HG03139 (cell line): ENCODE data around the gene GHRL.
A peak's percentile ranks its signal among the peaks of the same experiment; 100 is the strongest.

Experiments
- ATAC-seq: cut with Tn5 transposase; IDR thresholded peaks from one replicate; pipeline ENCODE4 v1.9.1; 2021; ENCODE audit not compliant: unreplicated experiment

Gene GHRL

DNA sequence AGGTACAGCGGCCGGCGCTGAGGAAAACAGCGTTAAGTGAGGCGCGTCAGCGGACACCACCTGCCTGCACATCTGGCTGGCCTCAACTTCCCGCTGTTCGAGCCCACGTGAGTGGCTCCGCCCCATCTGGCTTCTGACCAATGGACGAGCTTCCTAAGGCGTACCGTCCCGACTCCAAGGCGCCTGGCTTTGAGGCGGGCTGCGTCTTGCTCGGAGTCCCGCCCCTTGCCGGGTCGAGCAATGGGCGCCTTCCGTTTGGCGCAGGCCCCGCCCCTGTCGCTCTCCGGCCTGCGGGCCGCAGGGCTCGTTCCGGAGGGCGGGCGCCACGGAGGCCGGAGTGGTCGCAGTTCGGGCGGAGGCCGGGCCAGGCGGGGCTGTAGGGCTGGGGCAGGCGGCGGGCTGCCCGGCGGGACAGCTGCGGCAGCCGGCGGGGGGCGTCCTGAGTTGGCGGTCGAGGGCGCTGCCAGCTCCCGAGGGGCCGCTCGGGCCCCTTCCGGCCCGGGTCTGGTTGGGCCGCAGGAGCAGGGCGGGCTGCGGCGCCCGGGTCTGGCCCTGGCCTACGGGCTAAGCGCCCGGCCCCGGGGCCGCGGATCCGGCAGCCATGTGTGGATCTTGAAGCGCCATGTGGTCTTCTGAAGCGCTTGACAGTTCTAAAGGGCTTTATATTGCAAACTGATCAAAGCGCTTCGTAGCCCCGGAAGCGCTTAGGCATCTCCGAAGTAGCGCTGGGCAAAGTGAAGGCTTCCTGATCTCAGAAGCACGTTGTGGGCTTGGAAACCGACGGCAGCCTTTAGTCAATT lies 44.4 kb downstream of the GHRL start, which contains the start of gene TATDN2:
TSS of gene TATDN2 (plus strand) at position 276 of the 800 bp plus-strand sequence. CDS start 742 bp downstream, outside the sequence.
- ATAC-seq: peak; percentile 95

DNA sequence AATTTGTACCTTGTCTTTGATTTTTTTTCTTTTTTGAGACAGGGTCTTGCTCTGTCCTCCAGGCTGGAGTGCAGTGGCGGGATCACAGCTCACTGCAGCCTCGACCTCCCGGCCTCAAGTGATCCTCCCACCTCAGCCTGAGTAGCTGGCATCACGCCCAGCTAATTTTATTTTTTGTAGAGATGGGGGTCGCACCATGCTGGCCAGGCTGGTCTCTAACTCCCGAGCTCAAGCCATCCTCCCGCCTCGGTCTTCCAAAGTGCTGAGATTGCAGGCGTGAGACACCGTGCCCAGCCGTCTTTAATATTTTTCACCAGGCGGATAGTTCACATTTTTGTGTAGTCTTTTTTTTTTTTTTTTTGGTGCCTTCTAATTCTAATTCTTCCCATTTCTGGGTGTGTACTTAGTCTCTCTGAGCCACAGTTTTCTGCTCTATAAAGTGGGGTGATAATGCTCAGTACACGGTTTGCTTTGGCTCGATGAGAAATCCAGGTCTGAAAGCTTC lies 45.0 kb downstream of the GHRL start:
- ATAC-seq: no peak

DNA sequence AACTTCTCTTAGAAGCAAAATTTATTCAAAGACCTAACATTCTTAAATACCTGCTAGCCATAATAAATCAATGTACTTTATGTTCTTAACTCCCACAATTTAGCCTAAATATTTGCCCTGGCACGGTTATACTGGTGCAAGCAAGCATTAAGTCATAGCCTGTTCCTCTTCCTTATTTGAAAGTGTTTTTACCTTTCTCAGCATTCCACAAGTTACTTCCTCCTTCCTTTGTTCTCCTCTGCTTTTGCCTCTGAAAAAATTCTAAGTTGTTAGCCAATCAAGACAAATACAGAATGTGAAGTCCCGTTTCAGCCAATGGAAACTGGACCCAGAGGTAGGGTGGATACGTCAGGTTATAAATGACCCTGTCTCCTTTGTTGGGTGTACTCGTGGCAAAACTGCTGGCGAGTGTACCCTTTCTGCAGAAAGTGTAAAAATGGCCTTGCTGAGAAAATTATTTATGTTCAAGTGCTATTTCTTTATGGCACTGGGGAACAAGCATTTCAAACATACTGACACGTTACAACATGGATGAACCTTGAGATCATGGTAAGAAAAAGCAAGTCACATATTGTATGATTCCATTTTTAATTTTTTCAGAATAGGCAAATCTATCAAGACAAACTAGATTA lies 47.5 kb downstream of the GHRL start:
- ATAC-seq: no peak

DNA sequence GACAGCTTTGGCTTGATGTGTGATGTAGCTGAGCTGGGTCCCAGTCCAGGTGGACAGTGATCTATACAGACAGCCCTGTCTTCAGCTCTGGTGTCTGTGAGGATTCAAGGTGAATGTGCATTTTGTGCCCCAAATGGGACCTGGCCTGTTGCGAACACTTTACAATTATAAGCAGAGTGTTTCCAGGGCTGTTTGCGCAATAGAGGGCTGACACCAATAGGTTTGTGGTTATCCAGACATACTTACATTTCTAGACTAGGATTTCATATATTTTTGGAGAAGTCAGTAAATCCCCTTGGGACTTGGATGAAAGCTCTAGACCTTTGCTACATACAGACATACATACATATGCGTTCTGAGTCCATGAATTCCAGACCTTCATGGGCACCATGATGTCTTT lies 48.7 kb downstream of the GHRL start:
- ATAC-seq: no peak

DNA sequence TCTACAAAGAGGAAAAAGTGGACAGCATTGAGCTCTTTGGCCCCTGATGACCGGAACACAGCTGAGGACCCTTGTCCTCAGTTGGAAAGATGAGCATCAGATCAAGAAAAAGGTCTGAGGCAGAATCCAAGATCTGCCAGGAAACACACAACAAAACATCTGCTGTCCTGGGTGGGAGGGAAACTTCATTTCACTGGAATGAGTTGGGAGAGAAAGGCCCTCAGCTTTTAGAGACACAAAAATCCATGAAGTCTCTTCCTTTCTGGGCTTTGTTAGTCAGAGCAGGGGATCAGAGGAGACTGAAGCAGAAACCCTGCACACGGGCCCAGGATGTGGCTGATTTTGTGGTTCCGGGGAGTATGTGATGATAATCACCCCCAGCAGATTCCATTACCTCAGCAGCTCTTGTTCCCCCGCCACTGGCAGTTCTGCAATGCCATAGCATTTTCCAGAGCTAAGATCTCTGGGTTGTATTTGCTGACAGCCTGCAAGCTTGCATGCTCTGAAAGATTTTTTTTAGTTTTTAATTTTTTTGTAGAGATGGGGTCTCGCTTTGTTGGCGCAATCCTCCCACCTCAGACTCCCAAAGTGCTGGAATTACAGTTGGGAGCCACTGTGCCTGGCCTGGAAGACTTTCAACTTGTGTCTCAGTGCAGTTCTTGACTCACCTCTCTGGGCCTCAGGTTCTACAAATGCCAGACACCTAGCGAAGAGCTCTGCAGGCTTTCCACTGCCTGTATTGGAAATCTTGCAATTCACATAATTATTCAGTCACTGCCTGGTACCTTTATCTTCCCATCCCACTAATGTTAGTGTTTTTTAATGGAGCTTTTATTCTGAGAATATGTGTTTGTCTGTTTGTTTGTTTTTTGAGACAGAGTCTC lies 50.3 kb downstream of the GHRL start:
- ATAC-seq: peak; percentile 84

DNA sequence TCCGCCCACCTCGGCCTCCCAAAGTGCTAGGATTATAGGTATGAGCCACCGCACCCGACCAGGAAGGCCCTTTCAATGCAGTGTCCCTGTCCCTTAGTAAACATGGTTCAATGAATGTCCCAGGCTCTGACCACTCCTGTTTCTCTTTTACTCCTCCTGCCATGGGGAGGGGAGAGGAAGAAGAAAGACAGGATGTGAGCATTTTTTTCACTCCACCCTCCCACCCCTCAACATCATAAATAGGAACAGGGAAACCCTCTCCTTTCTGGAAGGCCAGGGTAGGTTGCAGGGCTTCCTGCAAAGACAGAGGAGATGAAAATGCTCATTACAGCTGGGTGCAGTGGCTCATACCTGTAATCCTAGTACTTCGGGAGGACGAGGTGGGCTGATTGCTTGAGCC lies 51.9 kb downstream of the GHRL start:
- ATAC-seq: no peak

DNA sequence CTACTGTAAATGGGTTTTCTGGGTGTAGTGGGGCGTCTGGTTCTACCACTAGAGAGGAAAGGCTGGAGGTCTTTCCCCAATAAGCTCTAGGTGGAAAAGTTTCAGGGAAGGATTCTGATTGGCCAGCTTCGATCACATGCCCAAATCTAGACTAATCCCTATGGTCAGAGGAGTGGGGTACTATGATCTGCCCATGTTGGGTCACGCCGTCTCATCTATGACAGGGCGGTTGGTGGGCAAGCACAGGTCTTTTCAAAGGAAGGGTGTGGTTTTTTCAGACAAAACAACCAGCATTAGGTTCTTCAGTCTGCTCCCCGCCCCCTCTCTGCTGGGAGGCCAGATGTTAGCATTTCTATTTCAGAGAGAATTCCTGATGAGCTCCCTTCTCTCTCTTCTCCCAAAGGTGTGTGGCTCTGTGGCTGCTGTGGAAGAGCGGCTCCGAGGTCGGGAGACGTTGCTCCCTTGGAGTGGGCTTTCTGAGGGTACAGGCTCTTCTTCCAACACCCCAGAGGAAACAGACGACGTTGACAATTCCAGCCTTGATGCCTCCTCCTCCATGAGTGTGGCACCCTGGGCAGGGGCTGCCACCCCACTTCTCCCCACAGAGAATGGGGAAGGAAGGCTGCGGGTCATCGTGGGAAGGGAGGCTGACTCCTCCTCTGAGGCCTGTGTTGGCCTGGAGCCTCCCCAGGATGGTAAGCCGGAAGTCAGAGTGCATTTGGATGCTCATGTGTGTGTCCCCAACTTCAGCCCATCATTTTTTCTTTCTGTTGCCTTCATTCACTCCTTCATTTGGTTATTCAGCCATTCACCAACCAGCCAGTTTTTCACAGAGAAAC lies 54.2 kb downstream of the GHRL start:
- no peak for ATAC-seq
